SH-SY5Y (cell line): Measurements from ENCODE around the gene C5orf15.

Experiments used
- GATA2 ChIP-seq: IDR thresholded peaks from 2 replicates; pipeline ENCODE4 v1.6.1; 2011; ENCODE audit warnings: mild to moderate bottlenecking, low read depth, low read length
- GATA3 ChIP-seq: IDR thresholded peaks from 2 replicates; pipeline ENCODE4 v1.6.1; 2011; ENCODE audit warnings: low read depth, mild to moderate bottlenecking, low read length, moderate library complexity

DNA sequence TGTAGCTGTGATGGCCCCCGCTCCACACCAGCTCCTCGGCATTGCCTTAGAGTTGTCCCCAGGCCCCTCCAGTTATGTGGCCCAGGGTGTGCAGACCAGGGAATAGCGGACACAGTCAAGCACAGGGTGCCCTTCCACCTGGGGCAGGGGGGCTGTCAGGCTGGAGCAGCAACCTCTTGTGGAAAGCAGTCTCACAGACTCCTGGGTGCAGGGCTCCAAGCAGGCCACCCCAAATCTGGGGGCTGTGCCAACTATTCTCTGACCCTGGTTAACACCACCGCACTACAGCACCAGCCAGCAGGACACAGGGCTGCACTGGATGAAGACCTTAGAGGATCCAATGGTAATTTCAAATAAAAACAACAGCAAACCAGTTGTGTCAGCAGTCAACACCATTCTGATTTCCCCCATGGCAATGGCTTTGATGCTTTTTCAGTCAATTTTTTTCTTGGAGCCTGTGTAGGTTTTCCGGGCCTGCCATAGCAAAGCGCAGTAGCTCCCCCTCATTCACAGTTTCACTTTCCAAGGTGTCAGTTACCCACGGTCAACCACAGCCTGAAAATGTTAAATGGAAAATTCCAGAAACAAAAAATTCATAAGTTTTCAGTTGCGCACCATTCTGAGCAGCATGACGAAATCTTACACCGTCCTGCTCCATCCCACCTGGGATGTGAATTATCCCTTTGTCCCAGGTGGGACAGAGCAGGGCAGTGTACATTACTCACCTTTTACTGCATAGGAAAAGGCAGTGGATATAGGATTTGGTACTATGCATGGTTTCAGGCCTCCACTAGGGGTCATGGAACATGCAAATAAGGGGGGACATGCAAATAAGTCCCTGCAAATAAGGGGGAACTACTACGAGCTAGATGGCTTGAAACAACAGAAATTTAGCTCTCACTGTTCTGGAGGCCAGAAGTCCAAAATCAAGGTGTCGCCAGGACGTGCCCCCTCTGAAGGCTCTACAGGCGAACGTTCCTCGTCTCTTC lies 49.0 kb downstream of the C5orf15 start:
- no peak for TF ChIP-seq GATA3
- TF ChIP-seq GATA2 = no peak
